ENCODE results near the gene KERA. TPM values are rescaled to one million over a fixed set of nuclear protein-coding genes. Genes with fewer than 3 reads are reported as not detected.

The KERA gene
- total RNA-seq, 6 experiments from 2014 or later: not detected

- Histone ChIP-seq H3K9me3 (no peaks in the 10 kb centered on the region), H3K27me3 (no peaks in the 10 kb centered on the region), H3K4me1 (no peaks in the 10 kb centered on the region), H3K36me3 (no peaks in the 10 kb centered on the region), H3K27ac (no peak overlapping the region), H3K4me3 (no peak overlapping the region)
- TF ChIP-seq CTCF (IDR thresholded peaks at IDR 0.05) (no peak), POLR2A (IDR thresholded peaks at IDR 0.05) (no peak)
- intact Hi-C loops (cut with DNase I): no loop called here
- DNase-seq: no peak
- no peak for ATAC-seq
Measured at GRCh38 chr12:91103101-91103500, 45.3 kb upstream of the KERA start.

DNA sequence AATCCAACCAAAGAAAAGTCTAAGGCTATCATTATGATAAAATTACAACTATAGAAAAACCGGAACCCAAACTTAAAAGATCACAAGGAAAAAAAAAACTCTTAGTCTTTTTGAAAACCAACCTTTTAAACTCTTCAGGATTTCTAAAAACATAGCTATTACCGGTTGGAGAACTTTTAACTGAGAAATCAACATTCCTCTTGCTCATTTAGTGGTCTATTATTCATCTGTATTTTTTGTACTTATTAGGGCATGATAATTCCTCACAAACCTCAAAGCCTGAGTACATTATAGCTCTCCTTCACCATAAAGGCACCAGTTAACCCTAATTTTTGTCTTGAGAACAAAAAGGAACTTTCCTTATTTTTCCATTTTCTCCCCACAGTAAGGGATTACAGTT is 43.1 kb upstream of the KERA start:
- Histone ChIP-seq H3K4me1 (no peaks in the 10 kb centered on the region), H3K27me3 (no peaks in the 10 kb centered on the region), H3K9me3 (no peaks in the 10 kb centered on the region), H3K36me3 (no peaks in the 10 kb centered on the region), H3K4me3 (no peak overlapping the region), H3K27ac (no peak overlapping the region)
- ATAC-seq (no peak), DNase-seq (no peak)
- intact Hi-C loops (cut with DNase I): no loop called here
- no peak for TF ChIP-seq CTCF (IDR thresholded peaks at IDR 0.05)
- TF ChIP-seq POLR2A (IDR thresholded peaks at IDR 0.05): no peak
- 41% methylated on average over 2 of the region's 2 CpGs for WGBS (ENCODE audit: insufficient coverage, low coverage, low lambda C conversion rate, missing lambda C conversion rate)

DNA sequence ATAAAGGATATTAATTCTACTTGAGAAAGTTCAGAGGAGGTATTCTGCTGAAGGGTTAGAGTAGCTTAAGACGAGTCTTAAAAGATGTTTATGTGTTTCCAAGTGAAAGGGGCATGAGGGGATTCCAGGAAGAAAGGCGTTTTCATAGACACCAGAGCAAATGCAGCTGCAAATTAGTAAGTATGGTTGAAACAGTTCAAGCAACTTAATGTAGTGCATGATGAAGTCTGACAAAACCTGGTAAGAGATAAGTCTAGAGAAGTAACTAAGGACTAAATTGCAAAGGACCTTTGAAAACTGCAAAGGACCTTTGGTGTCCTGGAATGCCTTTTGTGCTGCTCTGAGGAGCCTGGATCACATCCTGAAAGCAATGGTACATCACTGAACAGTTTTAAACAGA is 42.0 kb upstream of the KERA start:
- DNase-seq: no peak
- no peak for TF ChIP-seq CTCF (IDR thresholded peaks at IDR 0.05)
- TF ChIP-seq POLR2A (IDR thresholded peaks at IDR 0.05): no peak
- Histone ChIP-seq H3K36me3 (no peaks in the 10 kb centered on the region), H3K4me3 (no peak overlapping the region), H3K27me3 (no peaks in the 10 kb centered on the region), H3K27ac (no peak overlapping the region), H3K9me3 (no peaks in the 10 kb centered on the region), H3K4me1 (no peaks in the 10 kb centered on the region)
- WGBS (ENCODE audit: insufficient coverage, low coverage, low lambda C conversion rate, missing lambda C conversion rate): 35% methylated on average over 2 of the region's 2 CpGs
- intact Hi-C loops (cut with DNase I): no loop called here
- no peak for ATAC-seq

DNA sequence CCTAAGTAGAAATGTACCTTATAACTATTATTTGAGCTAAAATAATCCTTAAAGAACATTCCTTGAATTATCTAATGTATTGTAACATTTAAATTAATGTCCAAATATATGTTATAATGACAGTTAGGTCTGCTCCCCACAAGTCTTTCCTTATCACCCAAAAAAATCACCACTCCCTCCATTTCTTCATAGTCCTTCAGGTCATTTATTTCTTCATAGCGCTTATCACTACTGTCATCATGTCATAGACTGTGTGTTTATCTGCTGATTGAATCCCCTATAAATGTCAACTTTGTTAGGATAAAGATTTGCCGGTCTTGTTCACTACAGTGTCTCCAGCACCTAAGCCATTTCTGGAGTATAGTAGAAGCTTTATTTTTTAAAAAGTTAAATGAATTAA is 41.5 kb upstream of the KERA start:
- ATAC-seq: no peak
- no peak for DNase-seq
- H3K27me3 ChIP-seq: no peaks in the 10 kb centered on the region
- WGBS (ENCODE audit: insufficient coverage, low coverage, low lambda C conversion rate, missing lambda C conversion rate): 37% methylated on average over 2 of the region's 2 CpGs
- H3K4me1 ChIP-seq: no peaks in the 10 kb centered on the region
- no peaks in the 10 kb centered on the region for H3K9me3 ChIP-seq
- H3K27ac ChIP-seq: no peak overlapping the region
- no peak for TF ChIP-seq POLR2A (IDR thresholded peaks at IDR 0.05)
- TF ChIP-seq CTCF (IDR thresholded peaks at IDR 0.05): no peak
- H3K36me3 ChIP-seq: no peaks in the 10 kb centered on the region
- no peak overlapping the region for H3K4me3 ChIP-seq
- intact Hi-C loops (cut with DNase I): no loop called here

DNA sequence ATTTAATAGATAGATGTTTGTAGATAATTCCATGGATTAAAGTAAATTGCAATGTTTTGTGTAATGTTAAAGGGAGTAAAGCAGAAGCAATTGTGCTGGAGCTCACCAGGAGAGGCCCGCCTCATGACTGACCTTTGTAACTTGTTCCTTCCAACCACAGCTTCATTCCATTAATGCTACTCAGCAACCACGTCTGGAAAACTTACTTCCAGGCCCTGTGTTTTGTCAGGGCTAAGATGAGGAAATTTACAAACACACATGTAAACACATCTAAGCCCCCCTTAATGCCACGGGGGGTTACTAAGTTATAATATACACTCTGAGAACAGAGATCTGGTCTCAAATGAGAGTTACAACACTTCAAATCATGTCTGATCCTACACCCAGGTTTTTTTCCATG is 41.1 kb upstream of the KERA start:
- no peaks in the 10 kb centered on the region for H3K9me3 ChIP-seq
- no peak overlapping the region for H3K4me3 ChIP-seq
- DNase-seq (no peak), ATAC-seq (no peak)
- H3K36me3 ChIP-seq: no peaks in the 10 kb centered on the region
- H3K4me1 ChIP-seq: no peaks in the 10 kb centered on the region
- 19% methylated on average over 2 of the region's 3 CpGs for WGBS (ENCODE audit: insufficient coverage, low coverage, low lambda C conversion rate, missing lambda C conversion rate)
- no peak overlapping the region for H3K27ac ChIP-seq
- intact Hi-C loops (cut with DNase I): no loop called here
- TF ChIP-seq POLR2A (IDR thresholded peaks at IDR 0.05): no peak
- no peak for TF ChIP-seq CTCF (IDR thresholded peaks at IDR 0.05)
- H3K27me3 ChIP-seq: no peaks in the 10 kb centered on the region

Measured in right lobe of liver (tissue), 6 donors.